ENCODE results near the gene SORL1-AS1.

Gene SORL1-AS1

DNA sequence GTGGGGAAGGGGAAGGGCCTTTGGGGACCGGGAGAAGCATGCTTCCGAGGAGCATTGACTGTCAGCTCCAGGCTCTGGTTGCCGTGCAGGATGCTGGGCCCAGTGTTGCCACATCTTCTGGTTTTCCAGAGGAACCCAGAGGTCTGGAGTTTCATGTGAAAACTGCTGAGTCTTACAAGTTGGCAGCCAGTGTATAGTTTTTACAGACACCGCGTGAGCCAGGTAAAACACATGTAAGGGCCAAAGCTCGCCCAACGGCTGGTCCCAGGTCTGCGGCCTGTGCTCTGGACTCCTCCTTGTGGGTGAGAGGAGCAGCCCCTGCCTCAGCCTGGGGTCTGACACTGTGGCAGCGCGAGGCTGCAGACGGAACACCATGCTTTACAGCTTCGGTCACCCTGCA lies 18.4 kb upstream of the SORL1-AS1 start:
- H3K4me1 ChIP-seq (ENCODE audit: control insufficient read depth, insufficient read depth, low read depth, low read length): peaks cover 5% of the 10 kb centered on the region
- H3K4me3 ChIP-seq (ENCODE audit: insufficient read depth in 1 of 2, low read depth in 1 of 2, low read length in 2 of 2): no peak overlapping the region
- H4K8ac ChIP-seq (ENCODE audit: low read length): peak overlapping the region; percentile 42
- H3K9ac ChIP-seq (ENCODE audit: low read length): no peak overlapping the region
- H3K9me3 ChIP-seq (ENCODE audit: control insufficient read depth, low read length): no peaks in the 10 kb centered on the region
- H3K4ac ChIP-seq (ENCODE audit: low read depth in 1 of 2, low read length in 2 of 2): no peak overlapping the region
- H4K91ac ChIP-seq (ENCODE audit: low read length): no peak overlapping the region
- H2BK120ac ChIP-seq (ENCODE audit: low read depth, low read length): no peak overlapping the region
- no peak overlapping the region for H3K23ac ChIP-seq (ENCODE audit: low read length in 2 of 2)
- H3K18ac ChIP-seq (ENCODE audit: low read depth in 1 of 2, low read length in 2 of 2): no peak overlapping the region
- WGBS: 93% methylated on average over 9 of the region's 12 CpGs
- H3K27ac ChIP-seq (ENCODE audit: low read length, poor library complexity, severe bottlenecking): no peak overlapping the region
- no peak overlapping the region for H2BK15ac ChIP-seq (ENCODE audit: low read depth, poor library complexity, severe bottlenecking)
- H2AK5ac ChIP-seq (ENCODE audit: low read length, severe bottlenecking): no peak overlapping the region
- H3K36me3 ChIP-seq (ENCODE audit: control insufficient read depth in 1 of 2, insufficient read depth in 2 of 2, low read depth in 1 of 2, low read length in 2 of 2): no peaks in the 10 kb centered on the region
- no peak overlapping the region for H3K4me2 ChIP-seq (ENCODE audit: low read length, poor library complexity, severe bottlenecking)
- H2AFZ ChIP-seq (ENCODE audit: low read depth, low read length): no peak overlapping the region
- H2BK12ac ChIP-seq (ENCODE audit: low read length in 2 of 2): no peak overlapping the region
- DNase-seq: no peak
- peaks cover 0 to 16% of the 10 kb centered on the region in 2 experiments for H3K27me3 ChIP-seq (ENCODE audit: control insufficient read depth in 1 of 2, insufficient read depth in 1 of 2, low read length in 2 of 2)
- no peaks in the 10 kb centered on the region for H3K79me1 ChIP-seq (replicated peaks; ENCODE audit: low read length, poor library complexity, severe bottlenecking)
- H2BK5ac ChIP-seq (ENCODE audit: low read depth, low read length, poor library complexity, severe bottlenecking): no peak overlapping the region
- H3K14ac ChIP-seq (ENCODE audit: low read length in 2 of 2): no peak overlapping the region

GRCh38 chr11:121469910-121470309 lies 17.1 kb upstream of the SORL1-AS1 start:
- H3K4me1 ChIP-seq (ENCODE audit: control insufficient read depth, insufficient read depth, low read depth, low read length): peaks cover 8% of the 10 kb centered on the region

DNA sequence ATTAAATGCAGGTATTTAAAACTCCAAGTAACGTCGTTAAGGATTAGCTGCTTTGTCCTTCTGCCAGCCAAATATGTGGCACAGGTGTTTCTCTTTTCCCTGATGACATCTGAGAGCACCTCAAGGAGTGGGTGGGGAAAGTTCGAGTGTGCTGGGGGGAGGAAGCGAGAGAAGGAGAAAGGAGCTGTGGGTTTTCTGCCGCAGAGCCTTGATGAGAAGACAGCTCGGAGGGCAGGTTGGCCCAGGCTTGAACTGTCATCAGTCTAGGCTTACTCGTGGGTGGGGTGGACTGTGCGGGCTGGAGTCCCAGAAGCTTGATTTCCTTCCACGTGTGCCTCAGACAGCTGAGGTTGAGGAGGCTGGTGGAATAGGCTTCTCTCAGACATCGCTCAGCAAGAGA lies 15.2 kb upstream of the SORL1-AS1 start:
- Histone ChIP-seq H3K27me3 (ENCODE audit: control insufficient read depth in 1 of 2, insufficient read depth in 1 of 2, low read length in 2 of 2) (peaks cover 0 to 4% of the 10 kb centered on the region in 2 experiments), H3K4me3 (ENCODE audit: insufficient read depth in 1 of 2, low read depth in 1 of 2, low read length in 2 of 2) (no peak overlapping the region), H3K9ac (ENCODE audit: low read length) (no peak overlapping the region), H2BK12ac (ENCODE audit: low read length in 2 of 2) (peak overlapping the region; percentile 25 to 59), H2AK5ac (ENCODE audit: low read length, severe bottlenecking) (peak overlapping the region; percentile 58), H3K9me3 (ENCODE audit: control insufficient read depth, low read length) (no peaks in the 10 kb centered on the region), H2BK15ac (ENCODE audit: low read depth, poor library complexity, severe bottlenecking) (peak overlapping the region; percentile 4), H2BK5ac (ENCODE audit: low read depth, low read length, poor library complexity, severe bottlenecking) (no peak overlapping the region), H3K18ac (ENCODE audit: low read depth in 1 of 2, low read length in 2 of 2) (peak overlapping the region in 1 of 2 experiments; percentile 18), H4K8ac (ENCODE audit: low read length) (no peak overlapping the region), H3K14ac (ENCODE audit: low read length in 2 of 2) (no peak overlapping the region), H3K4ac (ENCODE audit: low read depth in 1 of 2, low read length in 2 of 2) (peak overlapping the region in 1 of 2 experiments; percentile 27), H3K79me1 (replicated peaks; ENCODE audit: low read length, poor library complexity, severe bottlenecking) (no peaks in the 10 kb centered on the region), H3K4me1 (ENCODE audit: control insufficient read depth, insufficient read depth, low read depth, low read length) (peaks cover 13% of the 10 kb centered on the region), H3K27ac (ENCODE audit: low read length, poor library complexity, severe bottlenecking) (no peak overlapping the region), H3K23ac (ENCODE audit: low read length in 2 of 2) (no peak overlapping the region), H2AFZ (ENCODE audit: low read depth, low read length) (no peak overlapping the region), H3K4me2 (ENCODE audit: low read length, poor library complexity, severe bottlenecking) (no peak overlapping the region), H4K91ac (ENCODE audit: low read length) (peak overlapping the region; percentile 7), H2BK120ac (ENCODE audit: low read depth, low read length) (no peak overlapping the region), H3K36me3 (ENCODE audit: control insufficient read depth in 1 of 2, insufficient read depth in 2 of 2, low read depth in 1 of 2, low read length in 2 of 2) (no peaks in the 10 kb centered on the region)
- WGBS: 88% methylated on average over 10 of the region's 10 CpGs
- no peak for DNase-seq

More at GRCh38 chr11:121469910-121470309, 17.1 kb upstream of the SORL1-AS1 start:
- 95% methylated on average over 5 of the region's 5 CpGs for WGBS
- Histone ChIP-seq H4K8ac (ENCODE audit: low read length) (no peak overlapping the region), H3K4me3 (ENCODE audit: insufficient read depth in 1 of 2, low read depth in 1 of 2, low read length in 2 of 2) (no peak overlapping the region), H3K23ac (ENCODE audit: low read length in 2 of 2) (no peak overlapping the region), H2AK5ac (ENCODE audit: low read length, severe bottlenecking) (no peak overlapping the region), H3K9me3 (ENCODE audit: control insufficient read depth, low read length) (no peaks in the 10 kb centered on the region), H3K79me1 (replicated peaks; ENCODE audit: low read length, poor library complexity, severe bottlenecking) (no peaks in the 10 kb centered on the region), H3K27me3 (ENCODE audit: control insufficient read depth in 1 of 2, insufficient read depth in 1 of 2, low read length in 2 of 2) (peaks cover 0 to 4% of the 10 kb centered on the region in 2 experiments), H3K14ac (ENCODE audit: low read length in 2 of 2) (no peak overlapping the region), H3K36me3 (ENCODE audit: control insufficient read depth in 1 of 2, insufficient read depth in 2 of 2, low read depth in 1 of 2, low read length in 2 of 2) (no peaks in the 10 kb centered on the region), H2AFZ (ENCODE audit: low read depth, low read length) (no peak overlapping the region), H3K4ac (ENCODE audit: low read depth in 1 of 2, low read length in 2 of 2) (no peak overlapping the region), H3K18ac (ENCODE audit: low read depth in 1 of 2, low read length in 2 of 2) (no peak overlapping the region), H3K9ac (ENCODE audit: low read length) (no peak overlapping the region), H4K91ac (ENCODE audit: low read length) (no peak overlapping the region), H2BK12ac (ENCODE audit: low read length in 2 of 2) (no peak overlapping the region), H2BK15ac (ENCODE audit: low read depth, poor library complexity, severe bottlenecking) (no peak overlapping the region), H3K4me2 (ENCODE audit: low read length, poor library complexity, severe bottlenecking) (no peak overlapping the region), H2BK5ac (ENCODE audit: low read depth, low read length, poor library complexity, severe bottlenecking) (no peak overlapping the region), H3K27ac (ENCODE audit: low read length, poor library complexity, severe bottlenecking) (no peak overlapping the region), H2BK120ac (ENCODE audit: low read depth, low read length) (no peak overlapping the region)
- DNase-seq: no peak

- WGBS: no CpG with 5 or more reads among the region's 2 CpGs
- Histone ChIP-seq H3K4me3 (ENCODE audit: insufficient read depth in 1 of 2, low read depth in 1 of 2, low read length in 2 of 2) (peak overlapping the region in 1 of 2 experiments; percentile 21), H3K4me2 (ENCODE audit: low read length, poor library complexity, severe bottlenecking) (no peak overlapping the region), H2BK12ac (ENCODE audit: low read length in 2 of 2) (peak overlapping the region; percentile 2 to 33), H3K18ac (ENCODE audit: low read depth in 1 of 2, low read length in 2 of 2) (no peak overlapping the region), H3K9ac (ENCODE audit: low read length) (no peak overlapping the region), H2BK5ac (ENCODE audit: low read depth, low read length, poor library complexity, severe bottlenecking) (no peak overlapping the region), H3K9me3 (ENCODE audit: control insufficient read depth, low read length) (no peaks in the 10 kb centered on the region), H3K79me1 (replicated peaks; ENCODE audit: low read length, poor library complexity, severe bottlenecking) (no peaks in the 10 kb centered on the region), H3K27me3 (ENCODE audit: control insufficient read depth in 1 of 2, insufficient read depth in 1 of 2, low read length in 2 of 2) (peaks cover 0 to 4% of the 10 kb centered on the region in 2 experiments), H4K91ac (ENCODE audit: low read length) (no peak overlapping the region), H3K4me1 (ENCODE audit: control insufficient read depth, insufficient read depth, low read depth, low read length) (peaks cover 13% of the 10 kb centered on the region), H3K27ac (ENCODE audit: low read length, poor library complexity, severe bottlenecking) (no peak overlapping the region), H2AFZ (ENCODE audit: low read depth, low read length) (no peak overlapping the region), H3K14ac (ENCODE audit: low read length in 2 of 2) (no peak overlapping the region), H2AK5ac (ENCODE audit: low read length, severe bottlenecking) (no peak overlapping the region), H2BK15ac (ENCODE audit: low read depth, poor library complexity, severe bottlenecking) (no peak overlapping the region), H3K23ac (ENCODE audit: low read length in 2 of 2) (no peak overlapping the region), H3K4ac (ENCODE audit: low read depth in 1 of 2, low read length in 2 of 2) (no peak overlapping the region), H2BK120ac (ENCODE audit: low read depth, low read length) (peak overlapping the region; percentile 12), H3K36me3 (ENCODE audit: control insufficient read depth in 1 of 2, insufficient read depth in 2 of 2, low read depth in 1 of 2, low read length in 2 of 2) (no peaks in the 10 kb centered on the region), H4K8ac (ENCODE audit: low read length) (no peak overlapping the region)
- DNase-seq: no peak
Observed at GRCh38 chr11:121467471-121467870, 14.7 kb upstream of the SORL1-AS1 start.
